HepG2 (cell line): ENCODE measurements around the gene POLR3H. TPM values are rescaled to one million over a fixed set of nuclear protein-coding genes. Genes with fewer than 3 reads are reported as not detected.
A peak's percentile ranks its signal among the peaks of the same experiment; 100 is the strongest.

Experiments
- CTCF ChIP-seq: sonication (generic); formaldehyde crosslinking; IDR thresholded peaks from 2 replicates; pipeline ENCODE4 v1.5.0; 2020; ENCODE audit warnings: mild to moderate bottlenecking, missing genetic modification reagents, moderate library complexity
- DZIP1 ChIP-seq: sonication (generic); formaldehyde crosslinking; IDR thresholded peaks from 2 replicates; pipeline ENCODE4 v1.5.0; 2020; ENCODE audit warnings: mild to moderate bottlenecking, missing genetic modification reagents
- KMT2B ChIP-seq: IDR thresholded peaks from 2 replicates; pipeline ENCODE4 v1.6.1; 2016; ENCODE audit warnings: missing genetic modification reagents, missing compliant biosample characterization
- POLR2A ChIP-seq, 2 experiments: IDR thresholded peaks; 2 replicates each; pipeline ENCODE4 v1.6.1; 2011; ENCODE audit warnings: low read depth in 2 of 2, low read length in 2 of 2, mild to moderate bottlenecking in 1 of 2, moderate library complexity in 1 of 2; ENCODE audit not compliant: insufficient read depth in 1 of 2
- ZNF589 ChIP-seq: sonication (generic); formaldehyde crosslinking; conservative IDR thresholded peaks from 2 replicates; pipeline ENCODE4 v1.8.0; 2022; ENCODE audit warnings: mild to moderate bottlenecking, moderate library complexity, missing genetic modification reagents
- ZNF646 ChIP-seq: sonication (generic); formaldehyde crosslinking; IDR thresholded peaks from 2 replicates; pipeline ENCODE4 v1.9.0; 2021; ENCODE audit warnings: mild to moderate bottlenecking, missing genetic modification reagents
- polyA plus RNA-seq, 8 experiments: library from polyadenylated mRNA; depleted of rRNA in 3 of 8; stranded (reverse) in 7 of 8; unstranded in 1 of 8; fragments of >200 nt; fragmentation: Illumina TruSeq in 4 of 8; extraction: Trizol in 4 of 8; gene quantifications; 2 replicates each; pipeline versions ENCODE4 v1.2.1 to v1.2.3, GENCODE V29; 2011 to 2016; ENCODE audit warnings: low read depth in 4 of 8, missing spikeins in 1 of 8, mixed read lengths in 1 of 8; ENCODE audit not compliant: insufficient read depth in 1 of 8
- total RNA-seq, 5 experiments: library from RNA; depleted of rRNA; stranded (reverse); fragments of >200 nt; fragmentation: Illumina TruSeq; extraction: Trizol; gene quantifications; 2 replicates each; pipeline ENCODE4 v1.2.3, GENCODE V29; 2016; ENCODE audit warnings: low read depth in 1 of 5

Gene POLR3H
- total and polyA plus RNA-seq, 2 of the 13 experiments (the other 11 are each of a cell fraction or from before 2014, with no cell fraction given): 10.3 to 28.6 TPM

GRCh38 chr22:41543854-41544670 is at the start of gene POLR3H (continued):
- no peak for TF ChIP-seq DZIP1 (CRISPR knock-in tag)
- TF ChIP-seq KMT2B: no peak; the same call in 1 of the 2 replicates
- no peak for TF ChIP-seq ZNF646
- TF ChIP-seq ZNF589 (CRISPR knock-in tag): no peak
- TF ChIP-seq POLR2A (IDR thresholded peaks at IDR 0.05; ENCODE audit: insufficient read depth in 1 of 2, low read depth in 2 of 2, low read length in 2 of 2): peak in 1 of 2 experiments; percentile 58; a peak in 1 of 4 replicates
- TF ChIP-seq CTCF (CRISPR knock-in tag): peak; percentile 93
